ENCODE data around the gene RS1. TPM values are rescaled to one million over a fixed set of nuclear protein-coding genes. Genes with fewer than 3 reads are reported as not detected.

RS1 gene
- total RNA-seq, 1 donor from 2014 or later = not detected

GRCh38 chrX:18668071-18668835 lies 3.7 kb downstream of the RS1 start:
- DNase-seq (ENCODE audit: low spot score) = no peak

GRCh38 chrX:18666614-18667013 lies 5.3 kb downstream of the RS1 start:
- DNase-seq (ENCODE audit: low spot score) = no peak

GRCh38 chrX:18664947-18665346 lies 7.0 kb downstream of the RS1 start:
- DNase-seq (ENCODE audit: low spot score) = no peak

- no peak for DNase-seq (ENCODE audit: low spot score)
These were observed 10.6 kb downstream of the RS1 start for GRCh38 chrX:18661273-18661672.

- no peak for DNase-seq (ENCODE audit: low spot score)
These were observed 16.8 kb downstream of the RS1 start for GRCh38 chrX:18654875-18655836.

GRCh38 chrX:18652636-18653035 lies 19.3 kb downstream of the RS1 start:
- DNase-seq (ENCODE audit: low spot score) = no peak

GRCh38 chrX:18650662-18651061 lies 21.2 kb downstream of the RS1 start:
- DNase-seq (ENCODE audit: low spot score) = no peak

GRCh38 chrX:18649498-18649951 lies 22.4 kb downstream of the RS1 start:
- DNase-seq (ENCODE audit: low spot score) = no peak

- no peak for DNase-seq (ENCODE audit: low spot score)
These were observed 24.3 kb downstream of the RS1 start for GRCh38 chrX:18647621-18648020.

GRCh38 chrX:18643853-18644252 lies 28.1 kb downstream of the RS1 start:
- DNase-seq (ENCODE audit: low spot score) = no peak

GRCh38 chrX:18643243-18643642 lies 28.7 kb downstream of the RS1 start:
- DNase-seq (ENCODE audit: low spot score) = no peak

GRCh38 chrX:18640686-18641085 lies 31.2 kb downstream of the RS1 start:
- DNase-seq (ENCODE audit: low spot score) = no peak

- DNase-seq (ENCODE audit: low spot score) = no peak
These were observed 32.6 kb downstream of the RS1 start for GRCh38 chrX:18639280-18639679.

GRCh38 chrX:18638398-18638797 lies 33.5 kb downstream of the RS1 start:
- DNase-seq (ENCODE audit: low spot score) = no peak

- no peak for DNase-seq (ENCODE audit: low spot score)
These were observed 41.0 kb downstream of the RS1 start for GRCh38 chrX:18630934-18631333.

GRCh38 chrX:18624599-18624998 lies 47.3 kb downstream of the RS1 start:
- DNase-seq (ENCODE audit: low spot score) = no peak

- DNase-seq (ENCODE audit: low spot score) = no peak
These were observed 51.6 kb downstream of the RS1 start for GRCh38 chrX:18620349-18620748.

GRCh38 chrX:18619288-18619687 lies 52.6 kb downstream of the RS1 start:
- no peak for DNase-seq (ENCODE audit: low spot score)

GRCh38 chrX:18617407-18617750 lies 54.5 kb downstream of the RS1 start:
- DNase-seq (ENCODE audit: low spot score) = peak; percentile 42

GRCh38 chrX:18616688-18617406 lies 55.1 kb downstream of the RS1 start:
- DNase-seq (ENCODE audit: low spot score) = no peak

- no peak for DNase-seq (ENCODE audit: low spot score)
These were observed 57.8 kb downstream of the RS1 start for GRCh38 chrX:18613930-18614639.

- no peak for DNase-seq (ENCODE audit: low spot score)
These were observed 63.9 kb downstream of the RS1 start for GRCh38 chrX:18607966-18608365.
